ENCODE measurements around the gene BSND.

BSND gene

GRCh38 chr1:54976747-54977146, 22.0 kb upstream of the BSND start:
- no peak for DNase-seq (ENCODE audit: low read depth)

GRCh38 chr1:54977533-54978297, 21.0 kb upstream of the BSND start:
- DNase-seq (ENCODE audit: low read depth) = no peak

- no peak for DNase-seq (ENCODE audit: low read depth)
These were observed 20.0 kb upstream of the BSND start for GRCh38 chr1:54978528-54979326.

GRCh38 chr1:54979327-54979891, 19.3 kb upstream of the BSND start:
- peak; percentile 34 for DNase-seq (ENCODE audit: low read depth)

GRCh38 chr1:54980046-54980527, 18.6 kb upstream of the BSND start:
- no peak for DNase-seq (ENCODE audit: low read depth)

- DNase-seq (ENCODE audit: low read depth) = no peak
These were observed 18.0 kb upstream of the BSND start, which contains the start of gene TMEM61 for GRCh38 chr1:54980528-54981241. TSS of gene TMEM61 (plus strand) at chr1:54980628. CDS start at chr1:54981066, 438 bp downstream.

GRCh38 chr1:54981466-54981865, 17.3 kb upstream of the BSND start:
- no peak for DNase-seq (ENCODE audit: low read depth)

GRCh38 chr1:54982739-54983138, 16.0 kb upstream of the BSND start:
- no peak for DNase-seq (ENCODE audit: low read depth)

- DNase-seq (ENCODE audit: low read depth) = no peak
These were observed 14.4 kb upstream of the BSND start for GRCh38 chr1:54984131-54984842.

GRCh38 chr1:54985556-54985955, 13.2 kb upstream of the BSND start:
- DNase-seq (ENCODE audit: low read depth) = no peak

GRCh38 chr1:54986025-54986424, 12.7 kb upstream of the BSND start:
- no peak for DNase-seq (ENCODE audit: low read depth)

GRCh38 chr1:54986533-54986932, 12.2 kb upstream of the BSND start:
- DNase-seq (ENCODE audit: low read depth) = no peak

- no peak for DNase-seq (ENCODE audit: low read depth)
These were observed 11.3 kb upstream of the BSND start for GRCh38 chr1:54987427-54987826.

- peak; percentile 43 for DNase-seq (ENCODE audit: low read depth)
These were observed 10.6 kb upstream of the BSND start for GRCh38 chr1:54987919-54988705.

- DNase-seq (ENCODE audit: low read depth) = no peak
These were observed 9.8 kb upstream of the BSND start for GRCh38 chr1:54988975-54989374.

GRCh38 chr1:54989473-54989872, 9.3 kb upstream of the BSND start:
- DNase-seq (ENCODE audit: low read depth) = no peak

GRCh38 chr1:54989968-54990810, 8.5 kb upstream of the BSND start:
- DNase-seq (ENCODE audit: low read depth) = no peak

GRCh38 chr1:54990916-54991315, 7.8 kb upstream of the BSND start:
- DNase-seq (ENCODE audit: low read depth) = no peak

GRCh38 chr1:54991939-54992338, 6.8 kb upstream of the BSND start:
- no peak for DNase-seq (ENCODE audit: low read depth)

- DNase-seq (ENCODE audit: low read depth) = no peak
These were observed 5.6 kb upstream of the BSND start for GRCh38 chr1:54993140-54993539.

Data from ELR (cell line).